Endothelial cell of umbilical vein (primary cell): Measurements from ENCODE around the gene APOBEC4. TPM values are rescaled to one million over a fixed set of nuclear protein-coding genes. Genes with fewer than 3 reads are reported as not detected.

Experiments
- BruUV-seq: library from RNA; stranded (reverse); fragments of 400-500 nt; replicated peaks from 2 replicates; lab custom pipeline; 2021; lab: Mats Ljungman, UMichigan
- CTCF ChIA-PET: fragments of 300-600, 350-600 bp; sonication (Branson Sonifier 250); formaldehyde crosslinking; loops from one replicate; lab custom pipeline; 2021; ENCODE audit warnings: antibody characterized with exemption, inconsistent platforms; lab: Charles Lee
- POLR2A ChIA-PET: fragments of 300-600, 350-600 bp; sonication (Branson Sonifier 250); formaldehyde crosslinking; loops from one replicate; lab custom pipeline; 2021; ENCODE audit warnings: antibody characterized with exemption, inconsistent platforms; lab: Charles Lee
- DNase-seq: peaks from one replicate; pipeline ENCODE4 v3.0.0-alpha.2; 2011; ENCODE audit warnings: low read depth, low spot score
- FAIRE-seq: peaks from 2 replicates; lab custom pipeline; 2011; peaks lifted over from hg19 to GRCh38; lab: Jason Lieb, UNC
- H2AFZ ChIP-seq: 2 replicates; pipeline ENCODE4 v1.6.0; 2012; ENCODE audit warnings: low read depth, low read length, control low read depth, inconsistent platforms
- H3K27ac ChIP-seq: 2 replicates; pipeline ENCODE4 v1.5.1; 2011; ENCODE audit warnings: low read depth, mild to moderate bottlenecking, control low read depth, low read length, moderate library complexity; ENCODE audit not compliant: insufficient read depth
- H3K27me3 ChIP-seq, 2 experiments: 2 replicates each; pipeline versions ENCODE4 v1.6.0 to v1.6.1; 2011; ENCODE audit warnings: low read length in 2 of 2, mixed read lengths in 1 of 2; ENCODE audit not compliant: control insufficient read depth in 2 of 2, insufficient read depth in 2 of 2
- H3K36me3 ChIP-seq, 2 experiments: 2 replicates in 1 of 2; 3 replicates in 1 of 2; pipeline ENCODE4 v1.5.1; 2011; ENCODE audit warnings: low read length in 2 of 2, mild to moderate bottlenecking in 1 of 2, moderate library complexity in 1 of 2; ENCODE audit not compliant: control insufficient read depth in 2 of 2, insufficient read depth in 2 of 2; ENCODE audit errors: extremely low read depth in 1 of 2
- H3K4me1 ChIP-seq: 3 replicates; pipeline ENCODE4 v1.5.1; 2011; ENCODE audit warnings: mild to moderate bottlenecking, low read length; ENCODE audit not compliant: control insufficient read depth, insufficient read depth; ENCODE audit errors: extremely low read depth
- H3K4me2 ChIP-seq: 2 replicates; pipeline ENCODE4 v1.6.1; 2011; ENCODE audit warnings: low read length, control low read depth, mixed read lengths; ENCODE audit not compliant: insufficient read depth
- H3K4me3 ChIP-seq, 3 experiments: fragments of 200-600 bp in 1 of 3; sonication (generic), shearing (Covaris generic) in 1 of 3; replicated peaks in 1 of 3; 2 replicates each; pipeline ENCODE4 v1.5.1; 2011 to 2016; ENCODE audit warnings: control low read depth in 3 of 3, low read length in 3 of 3, mild to moderate bottlenecking in 2 of 3, inconsistent platforms in 1 of 3, low read depth in 1 of 3, moderate library complexity in 1 of 3; ENCODE audit not compliant: insufficient read depth in 1 of 3
- H3K79me2 ChIP-seq: 2 replicates; pipeline ENCODE4 v1.6.0; 2012; ENCODE audit warnings: low read length, inconsistent platforms; ENCODE audit not compliant: control insufficient read depth, insufficient read depth
- H3K9ac ChIP-seq: replicated peaks from 2 replicates; pipeline ENCODE3; 2011; ENCODE audit warnings: low read length, control low read depth; ENCODE audit not compliant: insufficient read depth; ENCODE audit errors: extremely low read depth
- H3K9me1 ChIP-seq: replicated peaks from 3 replicates; pipeline ENCODE4 v1.6.0; 2011; ENCODE audit warnings: mild to moderate bottlenecking, low read length; ENCODE audit not compliant: control insufficient read depth, insufficient read depth; ENCODE audit errors: extremely low read depth
- H3K9me3 ChIP-seq: replicated peaks from 2 replicates; pipeline ENCODE4 v1.5.1; 2012; ENCODE audit warnings: low read length, inconsistent platforms; ENCODE audit not compliant: control insufficient read depth, insufficient read depth
- H4K20me1 ChIP-seq: replicated peaks from 2 replicates; pipeline ENCODE3; 2011; ENCODE audit warnings: mild to moderate bottlenecking, low read length; ENCODE audit not compliant: control insufficient read depth, insufficient read depth; ENCODE audit errors: extremely low read depth
- EZH2 ChIP-seq: IDR thresholded peaks from 2 replicates; pipeline ENCODE4 v1.6.1; 2012; ENCODE audit warnings: borderline replicate concordance, low read depth, mild to moderate bottlenecking, moderate library complexity, low read length, inconsistent platforms; ENCODE audit not compliant: severe bottlenecking
- FOS ChIP-seq: IDR thresholded peaks from 2 replicates; pipeline ENCODE4 v1.6.1; 2011; ENCODE audit warnings: mild to moderate bottlenecking, low read length, moderate library complexity, borderline replicate concordance; ENCODE audit not compliant: insufficient read depth
- GATA2 ChIP-seq: IDR thresholded peaks from 2 replicates; pipeline ENCODE4 v1.7.0; 2011; ENCODE audit warnings: low read depth, mild to moderate bottlenecking, moderate library complexity, mixed read lengths, low read length; ENCODE audit not compliant: insufficient read length, insufficient read depth
- JUN ChIP-seq: IDR thresholded peaks from 2 replicates; pipeline ENCODE4 v1.6.1; 2011; ENCODE audit warnings: borderline replicate concordance, low read depth; ENCODE audit not compliant: insufficient read length, insufficient read depth
- MYC ChIP-seq: IDR thresholded peaks from one replicate; pipeline ENCODE4 v1.6.1; 2011; ENCODE audit warnings: mild to moderate bottlenecking, low read depth, low read length
- POLR2A ChIP-seq: IDR thresholded peaks from 2 replicates; pipeline ENCODE4 v1.6.1; 2012; ENCODE audit warnings: low read depth, mild to moderate bottlenecking, control low read depth, low read length
- POLR2AphosphoS5 ChIP-seq: IDR thresholded peaks from 2 replicates; pipeline ENCODE4 v1.6.1; 2012; ENCODE audit warnings: low read depth, mild to moderate bottlenecking, control low read depth, low read length, moderate library complexity; ENCODE audit not compliant: insufficient read depth
- dilution Hi-C: fragments of 300-500 bp; cut with MboI; formaldehyde crosslinking; loops from one replicate; pipeline ENCODE4 v1.15.0; 2019; ENCODE audit warnings: low sequenced_read_pairs; ENCODE audit not compliant: extremely low pct_ligation_motif_present
- intact Hi-C: fragments of 100-400 bp; cut with micrococcal nuclease; formaldehyde crosslinking; loops from one replicate; pipeline ENCODE4 v1.10.0; 2022
- polyA plus RNA-seq, 4 experiments: library from polyadenylated mRNA; depleted of rRNA in 3 of 4; stranded (reverse) in 3 of 4; unstranded in 1 of 4; fragments of >200 nt; gene quantifications; 2 replicates each; pipeline versions ENCODE4 v1.2.1 to v1.2.3, GENCODE V29; 2011 to 2012; ENCODE audit warnings: missing spikeins in 1 of 4
- total RNA-seq: library from RNA; stranded (reverse); gene quantifications from 2 replicates; pipeline ENCODE4 v1.2.3, GENCODE V29; 2021
- TF ChIP-seq, protein P1 (sequence below): IDR thresholded peaks from 2 replicates; pipeline ENCODE4 v1.6.1; 2011; ENCODE audit not compliant: insufficient read depth, insufficient read length
- TF ChIP-seq, protein P2 (sequence below), 2 donors: IDR thresholded peaks; 1 replicate in 1 of 2; 2 replicates in 1 of 2; pipeline ENCODE4 v1.5.1; 2011; ENCODE audit warnings: low read length in 2 of 2, mild to moderate bottlenecking in 2 of 2, moderate library complexity in 2 of 2, control low read depth in 1 of 2, inconsistent platforms in 1 of 2, low read depth in 1 of 2; ENCODE audit not compliant: insufficient read depth in 1 of 2; ENCODE audit errors: extremely low read depth in 1 of 2

Gene APOBEC4
- total and polyA plus RNA-seq, 2 donors (not counting 3 experiments of a cell fraction or from before 2014, with no cell fraction given): not detected

DNA sequence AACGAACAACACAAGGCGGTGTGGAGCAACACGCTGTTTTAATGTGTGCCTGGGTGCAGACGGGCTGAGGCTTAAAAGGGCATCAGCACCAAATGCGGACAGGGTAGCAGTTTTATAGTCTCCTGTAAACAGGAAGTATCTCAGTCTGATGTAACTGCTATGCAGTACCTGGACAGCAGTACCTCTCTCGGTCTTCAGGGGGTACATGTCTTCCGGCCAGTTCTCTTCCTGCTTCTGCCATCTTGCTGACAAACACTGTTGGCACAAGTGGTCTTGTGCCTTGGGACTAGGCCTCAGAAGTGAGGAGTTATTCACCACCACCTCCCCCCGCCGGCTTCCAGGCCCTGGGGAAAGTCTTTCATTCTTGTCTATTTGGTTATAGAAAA lies 49.7 kb upstream of the APOBEC4 start:
- no peaks in the 10 kb centered on the region for H3K36me3 ChIP-seq
- FAIRE-seq: no peak
- dilution Hi-C loops: no loop called here
- no peaks in the 10 kb centered on the region for H3K27me3 ChIP-seq
- intact Hi-C loops: no loop called here
- peaks cover 12% of the 10 kb centered on the region for H3K4me1 ChIP-seq
- no peak overlapping the region for H3K9ac ChIP-seq
- no TSS peak for BruUV-seq
- no peaks in the 10 kb centered on the region for H3K79me2 ChIP-seq
- TF ChIP-seq, protein P1, sequence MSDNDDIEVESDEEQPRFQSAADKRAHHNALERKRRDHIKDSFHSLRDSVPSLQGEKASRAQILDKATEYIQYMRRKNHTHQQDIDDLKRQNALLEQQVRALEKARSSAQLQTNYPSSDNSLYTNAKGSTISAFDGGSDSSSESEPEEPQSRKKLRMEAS: no peak
- no peak for TF ChIP-seq FOS
- TF ChIP-seq POLR2AphosphoS5: no peak
- no peak for TF ChIP-seq JUN
- TF ChIP-seq POLR2A: no peak
- TF ChIP-seq, protein P2, sequence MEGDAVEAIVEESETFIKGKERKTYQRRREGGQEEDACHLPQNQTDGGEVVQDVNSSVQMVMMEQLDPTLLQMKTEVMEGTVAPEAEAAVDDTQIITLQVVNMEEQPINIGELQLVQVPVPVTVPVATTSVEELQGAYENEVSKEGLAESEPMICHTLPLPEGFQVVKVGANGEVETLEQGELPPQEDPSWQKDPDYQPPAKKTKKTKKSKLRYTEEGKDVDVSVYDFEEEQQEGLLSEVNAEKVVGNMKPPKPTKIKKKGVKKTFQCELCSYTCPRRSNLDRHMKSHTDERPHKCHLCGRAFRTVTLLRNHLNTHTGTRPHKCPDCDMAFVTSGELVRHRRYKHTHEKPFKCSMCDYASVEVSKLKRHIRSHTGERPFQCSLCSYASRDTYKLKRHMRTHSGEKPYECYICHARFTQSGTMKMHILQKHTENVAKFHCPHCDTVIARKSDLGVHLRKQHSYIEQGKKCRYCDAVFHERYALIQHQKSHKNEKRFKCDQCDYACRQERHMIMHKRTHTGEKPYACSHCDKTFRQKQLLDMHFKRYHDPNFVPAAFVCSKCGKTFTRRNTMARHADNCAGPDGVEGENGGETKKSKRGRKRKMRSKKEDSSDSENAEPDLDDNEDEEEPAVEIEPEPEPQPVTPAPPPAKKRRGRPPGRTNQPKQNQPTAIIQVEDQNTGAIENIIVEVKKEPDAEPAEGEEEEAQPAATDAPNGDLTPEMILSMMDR (IDR thresholded peaks at IDR 0.05; ENCODE audit: extremely low read depth in 1 of 2, insufficient read depth in 1 of 2, low read depth in 1 of 2, low read length in 2 of 2): no peak
- no peak for TF ChIP-seq GATA2
- no peak for TF ChIP-seq EZH2
- TF ChIP-seq MYC: no peak
- no peaks in the 10 kb centered on the region for H4K20me1 ChIP-seq
- CTCF ChIA-PET: no interaction called here
- POLR2A ChIA-PET: no interaction called here
- H3K9me1 ChIP-seq: no peaks in the 10 kb centered on the region
- no peak overlapping the region for H3K4me2 ChIP-seq
- H2AFZ ChIP-seq: no peak overlapping the region
- H3K9me3 ChIP-seq: no peaks in the 10 kb centered on the region
- DNase-seq: no peak
- H3K27ac ChIP-seq: no peak overlapping the region
- no peak overlapping the region for H3K4me3 ChIP-seq
